Measurements from ENCODE around the gene RASAL1. TPM values are rescaled to one million over a fixed set of nuclear protein-coding genes. Genes with fewer than 3 reads are reported as not detected.
A peak's percentile ranks its signal among the peaks of the same experiment; 100 is the strongest.

RASAL1 gene
- total RNA-seq, 1 experiment from 2014 or later, result 14.9 TPM

GRCh38 chr12:113174461-113175384 lies 39.2 kb upstream of the RASAL1 start:
- H4K20me1 ChIP-seq (ENCODE audit: insufficient read depth), result peaks cover 11% of the 10 kb centered on the region
- intact Hi-C loops (cut with micrococcal nuclease; ENCODE audit: unreplicated experiment), result loop anchor here (1.0 to 2.0 kb wide), 3 partner anchors 76 to 182 kb away; no protein-coding TSS in a partner anchor
- H3K4me2 ChIP-seq, result no peak overlapping the region
- H3K27ac ChIP-seq, result no peak overlapping the region
- TF ChIP-seq EZH2 (IDR thresholded peaks at IDR 0.05; ENCODE audit: low read depth) (no peak), CTCF (conservative IDR thresholded peaks at IDR 0.05) (peak; percentile 99)
- H3K4me1 ChIP-seq (replicated peaks; ENCODE audit: insufficient read depth), result no peaks in the 10 kb centered on the region
- BruUV-seq (replicated peaks), result no TSS peak
- H3K9me2 ChIP-seq (ENCODE audit: insufficient read depth), result no peaks in the 10 kb centered on the region
- peaks cover 9% of the 10 kb centered on the region; the same call in 1 of the 2 replicates for H3F3A ChIP-seq (ENCODE audit: insufficient read depth, low read depth)
- CTCF ChIA-PET, result interaction anchor here (1.9 kb wide), 1 partner anchor 182 kb away, joined by 10 read pairs; no protein-coding TSS in a partner anchor
- POLR2A ChIA-PET (ENCODE audit: unreplicated experiment), result no interaction called here
- peaks cover 38% of the 10 kb centered on the region for H3K36me3 ChIP-seq (ENCODE audit: low read depth)
- H3K4me3 ChIP-seq, result no peak overlapping the region
- no peaks in the 10 kb centered on the region for H3K27me3 ChIP-seq (ENCODE audit: insufficient read depth, low read depth)
- DNase-seq, result peak; percentile 50 to 75
- no peak overlapping the region for H2AFZ ChIP-seq
- H3K79me2 ChIP-seq (ENCODE audit: low read depth), result no peaks in the 10 kb centered on the region
- H3K9me3 ChIP-seq (ENCODE audit: insufficient read depth, low read depth), result no peaks in the 10 kb centered on the region

DNA sequence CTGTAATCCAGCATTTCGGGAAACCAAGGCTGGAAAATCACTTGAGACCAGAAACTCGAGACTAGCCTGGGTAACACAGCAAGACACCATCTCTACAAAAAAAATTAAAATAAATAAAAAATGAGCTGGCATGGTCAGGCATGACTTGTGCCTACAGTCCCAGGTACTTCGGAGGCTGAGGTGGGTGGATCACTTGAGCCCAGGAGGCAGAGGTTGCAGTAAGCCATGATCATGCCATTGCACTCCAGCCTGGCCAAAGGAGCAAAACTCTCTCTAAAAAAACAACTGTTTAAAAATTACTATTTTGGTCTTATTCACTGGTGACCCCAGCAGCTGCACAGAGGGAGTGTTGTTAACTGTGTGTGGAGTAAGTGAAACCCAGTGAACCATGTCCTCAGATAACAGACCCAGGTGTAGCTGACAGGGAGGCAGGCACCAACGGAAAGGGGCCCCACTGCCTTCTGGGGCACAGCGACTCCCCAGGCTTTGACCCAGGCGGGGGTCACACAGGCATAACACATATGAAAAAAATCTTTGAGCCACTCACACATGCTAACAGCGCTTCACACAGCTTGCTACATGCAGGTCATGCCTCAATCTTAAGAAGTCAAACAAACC lies 37.6 kb upstream of the RASAL1 start:
- no peak overlapping the region for H3K4me3 ChIP-seq
- ChIA-PET POLR2A (ENCODE audit: unreplicated experiment) (no interaction called here), CTCF (no interaction called here)
- H3K27me3 ChIP-seq (ENCODE audit: insufficient read depth, low read depth), result no peaks in the 10 kb centered on the region
- H3K4me1 ChIP-seq (replicated peaks; ENCODE audit: insufficient read depth), result no peaks in the 10 kb centered on the region
- H3K79me2 ChIP-seq (ENCODE audit: low read depth), result no peaks in the 10 kb centered on the region
- peak in 1 of 2 experiments; percentile 21 for DNase-seq
- peaks cover 9% of the 10 kb centered on the region; the same call in 1 of the 2 replicates for H3F3A ChIP-seq (ENCODE audit: insufficient read depth, low read depth)
- no peak overlapping the region for H3K27ac ChIP-seq
- H4K20me1 ChIP-seq (ENCODE audit: insufficient read depth), result peaks cover 11% of the 10 kb centered on the region
- no peak overlapping the region for H2AFZ ChIP-seq
- no peak for TF ChIP-seq CTCF (conservative IDR thresholded peaks at IDR 0.05)
- no peak for TF ChIP-seq EZH2 (IDR thresholded peaks at IDR 0.05; ENCODE audit: low read depth)
- peaks cover 32% of the 10 kb centered on the region for H3K36me3 ChIP-seq (ENCODE audit: low read depth)
- intact Hi-C loops (cut with micrococcal nuclease; ENCODE audit: unreplicated experiment), result no loop called here
- no peaks in the 10 kb centered on the region for H3K9me3 ChIP-seq (ENCODE audit: insufficient read depth, low read depth)
- BruUV-seq (replicated peaks), result no TSS peak
- H3K4me2 ChIP-seq, result no peak overlapping the region
- no peaks in the 10 kb centered on the region for H3K9me2 ChIP-seq (ENCODE audit: insufficient read depth)

GRCh38 chr12:113172185-113172584 lies 36.6 kb upstream of the RASAL1 start:
- peaks cover 23% of the 10 kb centered on the region for H3K36me3 ChIP-seq (ENCODE audit: low read depth)
- H2AFZ ChIP-seq, result no peak overlapping the region
- H3K4me1 ChIP-seq (replicated peaks; ENCODE audit: insufficient read depth), result no peaks in the 10 kb centered on the region
- no peak overlapping the region for H3K4me2 ChIP-seq
- no TSS peak for BruUV-seq (replicated peaks)
- H3K4me3 ChIP-seq, result no peak overlapping the region
- no peaks in the 10 kb centered on the region for H3K79me2 ChIP-seq (ENCODE audit: low read depth)
- peaks cover 5% of the 10 kb centered on the region; the same call in 1 of the 2 replicates for H3F3A ChIP-seq (ENCODE audit: insufficient read depth, low read depth)
- H3K9me2 ChIP-seq (ENCODE audit: insufficient read depth), result no peaks in the 10 kb centered on the region
- intact Hi-C loops (cut with micrococcal nuclease; ENCODE audit: unreplicated experiment), result no loop called here
- TF ChIP-seq EZH2 (IDR thresholded peaks at IDR 0.05; ENCODE audit: low read depth) (no peak), CTCF (conservative IDR thresholded peaks at IDR 0.05) (no peak)
- H3K27ac ChIP-seq, result no peak overlapping the region
- CTCF ChIA-PET, result no interaction called here
- DNase-seq, result peak in 1 of 2 experiments; percentile 19
- H3K9me3 ChIP-seq (ENCODE audit: insufficient read depth, low read depth), result no peaks in the 10 kb centered on the region
- no peaks in the 10 kb centered on the region for H3K27me3 ChIP-seq (ENCODE audit: insufficient read depth, low read depth)
- POLR2A ChIA-PET (ENCODE audit: unreplicated experiment), result no interaction called here
- H4K20me1 ChIP-seq (ENCODE audit: insufficient read depth), result peaks cover 11% of the 10 kb centered on the region

Data from PC-9 (cell line).